Measurements from ENCODE around the gene MVK.

MVK gene

DNA sequence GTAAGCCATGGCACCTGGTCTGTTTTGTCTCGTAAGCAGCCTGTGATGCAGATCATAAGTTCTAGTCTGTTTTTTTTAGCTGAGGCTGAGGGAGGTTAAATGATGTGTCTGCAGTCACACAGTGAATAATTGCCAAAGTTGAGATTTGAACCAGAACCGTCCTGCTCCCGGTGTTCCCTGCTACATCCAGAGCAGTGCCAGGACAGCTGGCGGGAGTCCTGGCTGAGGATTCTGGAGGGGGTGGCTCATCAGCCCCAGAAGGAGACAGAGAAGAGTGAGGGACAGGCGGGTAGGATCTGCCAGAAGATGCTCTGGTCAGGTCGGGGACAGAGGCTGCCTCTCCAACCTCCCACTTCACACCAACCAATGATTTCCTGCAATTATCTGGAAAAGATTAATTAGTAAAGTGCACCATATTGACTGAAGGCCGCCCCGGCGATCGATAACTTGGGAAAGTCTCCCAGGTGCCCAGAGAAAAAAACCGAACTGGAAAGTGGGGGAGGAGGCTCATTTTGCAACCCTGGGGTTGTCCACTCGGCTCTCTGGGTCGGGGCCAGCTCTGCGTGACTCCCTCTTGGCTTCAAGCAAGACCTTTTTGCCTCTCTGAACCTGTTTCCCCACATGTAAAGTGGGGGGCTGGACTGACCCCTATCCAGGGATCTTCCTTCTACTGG is 42.1 kb downstream of the MVK start:
- TF ChIP-seq, protein P1, sequence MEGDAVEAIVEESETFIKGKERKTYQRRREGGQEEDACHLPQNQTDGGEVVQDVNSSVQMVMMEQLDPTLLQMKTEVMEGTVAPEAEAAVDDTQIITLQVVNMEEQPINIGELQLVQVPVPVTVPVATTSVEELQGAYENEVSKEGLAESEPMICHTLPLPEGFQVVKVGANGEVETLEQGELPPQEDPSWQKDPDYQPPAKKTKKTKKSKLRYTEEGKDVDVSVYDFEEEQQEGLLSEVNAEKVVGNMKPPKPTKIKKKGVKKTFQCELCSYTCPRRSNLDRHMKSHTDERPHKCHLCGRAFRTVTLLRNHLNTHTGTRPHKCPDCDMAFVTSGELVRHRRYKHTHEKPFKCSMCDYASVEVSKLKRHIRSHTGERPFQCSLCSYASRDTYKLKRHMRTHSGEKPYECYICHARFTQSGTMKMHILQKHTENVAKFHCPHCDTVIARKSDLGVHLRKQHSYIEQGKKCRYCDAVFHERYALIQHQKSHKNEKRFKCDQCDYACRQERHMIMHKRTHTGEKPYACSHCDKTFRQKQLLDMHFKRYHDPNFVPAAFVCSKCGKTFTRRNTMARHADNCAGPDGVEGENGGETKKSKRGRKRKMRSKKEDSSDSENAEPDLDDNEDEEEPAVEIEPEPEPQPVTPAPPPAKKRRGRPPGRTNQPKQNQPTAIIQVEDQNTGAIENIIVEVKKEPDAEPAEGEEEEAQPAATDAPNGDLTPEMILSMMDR (IDR thresholded peaks at IDR 0.05; ENCODE audit: low read depth, low read length, missing control alignments), result no peak
- H3K4me3 ChIP-seq (ENCODE audit: low read depth, low read length), result no peak overlapping the region
- no peak for DNase-seq (ENCODE audit: low read depth)

DNA sequence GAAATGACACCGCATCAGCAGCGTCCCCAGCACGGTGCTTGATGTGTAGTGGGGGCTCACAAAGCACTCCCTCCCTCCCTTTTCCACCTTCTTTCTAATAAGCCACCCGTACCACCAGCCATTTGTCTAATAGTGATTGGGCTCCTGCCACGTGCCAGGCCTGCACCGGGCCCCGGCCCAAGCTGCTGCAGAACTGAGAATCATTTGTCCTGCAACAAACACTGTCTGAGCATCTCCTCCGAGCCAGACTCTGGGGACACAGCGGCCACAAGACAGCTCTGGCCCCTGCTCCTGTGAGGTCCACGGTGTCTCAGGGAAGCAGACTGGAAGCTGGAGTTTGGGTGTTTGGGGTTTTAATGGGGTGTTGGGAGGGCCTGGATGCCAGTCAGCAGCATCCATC is 43.9 kb downstream of the MVK start:
- no peak for DNase-seq (ENCODE audit: low read depth)
- TF ChIP-seq, protein P1 (IDR thresholded peaks at IDR 0.05; ENCODE audit: low read depth, low read length, missing control alignments), result no peak
- H3K4me3 ChIP-seq (ENCODE audit: low read depth, low read length), result no peak overlapping the region

DNA sequence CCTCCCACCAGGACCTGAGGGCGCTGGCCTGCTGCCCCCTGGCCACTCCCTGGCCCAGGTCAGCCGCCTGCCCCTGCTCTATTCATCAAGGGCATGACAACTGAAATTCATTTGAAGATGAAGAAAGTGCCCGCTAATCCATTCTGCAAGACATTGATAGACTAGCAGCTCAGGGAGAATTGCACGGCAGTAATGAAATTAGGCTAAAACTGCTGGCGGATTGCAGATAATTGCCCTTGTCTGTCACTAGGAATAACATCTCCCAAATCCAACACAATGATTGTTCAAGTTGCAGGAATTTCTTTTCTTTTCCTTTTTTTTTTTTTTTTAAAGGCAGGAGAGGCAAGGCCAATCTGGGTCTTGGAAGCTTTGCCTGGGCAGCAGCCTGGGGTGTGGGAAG is 44.5 kb downstream of the MVK start:
- TF ChIP-seq, protein P1 (IDR thresholded peaks at IDR 0.05; ENCODE audit: low read depth, low read length, missing control alignments), result no peak

DNA sequence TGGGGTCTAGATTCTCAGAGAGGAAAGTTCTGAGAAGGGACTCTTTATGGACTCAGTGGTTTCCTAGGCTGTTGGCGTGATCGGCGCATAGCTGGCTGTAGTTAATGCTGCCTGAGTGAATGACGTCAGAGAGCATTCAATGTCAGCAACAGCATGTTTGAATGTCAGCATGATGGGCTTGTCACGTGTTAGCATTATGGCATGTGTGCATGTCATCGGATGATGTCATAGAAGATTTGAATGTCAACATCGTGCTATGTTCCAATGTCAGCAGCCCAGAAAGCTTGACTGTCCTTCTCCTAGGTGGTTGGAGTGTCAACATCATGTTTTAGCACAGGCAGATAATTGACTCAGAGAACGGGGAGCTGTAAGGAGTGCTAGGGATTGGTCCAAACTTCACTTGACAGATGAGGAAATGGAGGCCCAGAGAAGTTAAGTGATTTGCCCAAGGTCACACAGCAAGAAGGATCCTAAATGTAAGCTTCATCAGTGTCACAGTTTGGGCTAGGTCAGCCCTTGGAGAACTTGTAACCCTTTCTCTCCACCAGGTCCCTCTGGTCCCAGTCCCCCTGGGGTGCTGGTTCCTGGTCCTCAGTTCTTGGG is 45.5 kb downstream of the MVK start:
- TF ChIP-seq, protein P1 (IDR thresholded peaks at IDR 0.05; ENCODE audit: low read depth, low read length, missing control alignments), result no peak
- no peak for DNase-seq (ENCODE audit: low read depth)
- H3K4me3 ChIP-seq (ENCODE audit: low read depth, low read length), result no peak overlapping the region

More for the DNA sequence above, 44.5 kb downstream of the MVK start:
- no peak overlapping the region for H3K4me3 ChIP-seq (ENCODE audit: low read depth, low read length)
- DNase-seq (ENCODE audit: low read depth), result no peak

DNA sequence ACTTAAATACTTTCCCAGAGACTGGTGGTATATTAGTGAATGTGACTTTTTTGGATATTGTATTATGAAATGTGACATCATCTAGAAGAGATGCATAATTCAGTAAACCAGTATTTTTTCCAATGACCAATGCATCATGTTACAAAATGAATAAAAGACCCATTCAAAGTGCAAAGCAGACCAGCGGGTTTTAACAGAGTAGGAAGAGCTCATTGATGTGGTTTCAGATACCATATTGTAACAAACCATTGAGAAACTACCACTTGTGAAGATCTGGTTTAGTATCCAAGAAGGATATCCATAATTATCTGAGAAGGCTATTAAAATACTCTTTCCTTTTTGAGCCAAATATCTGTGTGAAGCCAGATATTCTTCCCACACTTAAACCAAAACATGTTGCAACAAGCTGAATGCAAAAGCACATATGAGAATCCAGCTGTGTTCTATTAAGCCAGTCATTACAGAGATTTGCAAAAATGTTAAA is 47.7 kb downstream of the MVK start:
- TF ChIP-seq, protein P1 (IDR thresholded peaks at IDR 0.05; ENCODE audit: low read depth, low read length, missing control alignments), result no peak
- H3K4me3 ChIP-seq (ENCODE audit: low read depth, low read length), result no peak overlapping the region
- no peak for DNase-seq (ENCODE audit: low read depth)

DNA sequence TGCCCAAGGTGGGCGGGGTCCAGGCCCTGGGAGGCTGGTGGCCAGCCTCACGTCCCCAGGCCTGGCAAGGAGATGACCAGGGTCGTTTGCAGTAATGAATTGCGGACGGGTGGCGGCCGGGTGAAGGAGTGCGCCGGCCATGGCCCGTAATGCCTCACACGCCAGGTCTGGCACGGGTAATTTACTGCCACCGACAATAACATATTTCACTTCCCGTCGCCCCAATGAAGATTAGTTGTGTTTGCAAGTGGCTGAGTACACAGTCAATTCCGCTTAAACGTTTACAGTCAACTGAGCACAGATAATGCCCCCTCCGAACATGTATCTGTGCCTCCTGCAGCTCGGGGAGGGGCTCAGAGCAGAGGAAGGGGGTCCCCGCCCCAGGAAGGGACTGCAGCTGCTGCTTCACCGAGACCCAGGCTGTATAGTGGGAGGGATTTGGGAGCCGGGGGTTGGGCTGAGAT is 48.3 kb downstream of the MVK start:
- DNase-seq (ENCODE audit: low read depth), result no peak
- H3K4me3 ChIP-seq (ENCODE audit: low read depth, low read length), result no peak overlapping the region
- TF ChIP-seq, protein P1 (IDR thresholded peaks at IDR 0.05; ENCODE audit: low read depth, low read length, missing control alignments), result no peak
